GM04503 (cell line): Measurements from ENCODE around the gene SLC41A3.
"Not testable (repeated sequence)": the region's sequence is repeated elsewhere in the genome, so short reads cannot be mapped to it uniquely, and the experiment has no call there.

Experiments
- DNase-seq: peaks from one replicate; pipeline ENCODE4 v3.0.0-alpha.2; 2012; ENCODE audit warnings: low read depth

The SLC41A3 gene

DNA sequence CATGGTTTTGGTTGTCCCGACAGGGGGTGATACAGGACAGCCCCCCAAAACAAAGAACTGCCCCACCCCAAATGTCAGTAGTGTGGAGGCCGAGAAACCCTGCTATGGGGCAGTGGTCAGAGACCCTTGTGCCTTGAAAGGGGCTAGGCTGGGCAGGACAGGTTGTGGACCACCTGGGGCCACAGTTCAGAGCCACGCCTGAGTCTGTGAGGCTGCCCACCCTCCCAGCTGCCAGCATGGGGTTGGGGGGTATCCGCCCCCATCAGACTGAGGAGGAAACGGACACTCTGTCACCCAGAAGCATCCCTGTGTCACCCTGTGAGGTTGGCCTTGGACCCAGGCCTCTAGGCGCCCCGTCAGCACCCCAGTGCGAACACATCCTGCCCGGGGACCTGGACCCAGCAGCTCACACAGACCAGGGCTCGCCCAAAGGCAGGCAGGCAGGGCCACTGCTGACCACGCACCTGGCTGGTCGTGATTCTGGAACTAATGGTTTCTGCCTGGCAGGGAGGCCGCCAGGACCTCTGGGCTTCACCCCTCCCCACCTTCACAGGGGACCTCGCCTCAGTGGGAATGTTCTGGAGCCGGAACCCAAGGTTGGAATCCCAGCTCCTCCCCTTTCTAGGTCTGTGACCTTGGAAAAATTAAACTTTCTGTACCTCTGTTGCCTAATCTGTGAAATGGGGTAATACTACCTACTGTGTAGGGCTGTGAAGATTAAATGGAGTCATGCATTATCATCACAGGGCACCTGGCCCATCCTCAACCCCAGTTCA, 1.4 kb downstream of the SLC41A3 start:
- DNase-seq: no peak

DNA sequence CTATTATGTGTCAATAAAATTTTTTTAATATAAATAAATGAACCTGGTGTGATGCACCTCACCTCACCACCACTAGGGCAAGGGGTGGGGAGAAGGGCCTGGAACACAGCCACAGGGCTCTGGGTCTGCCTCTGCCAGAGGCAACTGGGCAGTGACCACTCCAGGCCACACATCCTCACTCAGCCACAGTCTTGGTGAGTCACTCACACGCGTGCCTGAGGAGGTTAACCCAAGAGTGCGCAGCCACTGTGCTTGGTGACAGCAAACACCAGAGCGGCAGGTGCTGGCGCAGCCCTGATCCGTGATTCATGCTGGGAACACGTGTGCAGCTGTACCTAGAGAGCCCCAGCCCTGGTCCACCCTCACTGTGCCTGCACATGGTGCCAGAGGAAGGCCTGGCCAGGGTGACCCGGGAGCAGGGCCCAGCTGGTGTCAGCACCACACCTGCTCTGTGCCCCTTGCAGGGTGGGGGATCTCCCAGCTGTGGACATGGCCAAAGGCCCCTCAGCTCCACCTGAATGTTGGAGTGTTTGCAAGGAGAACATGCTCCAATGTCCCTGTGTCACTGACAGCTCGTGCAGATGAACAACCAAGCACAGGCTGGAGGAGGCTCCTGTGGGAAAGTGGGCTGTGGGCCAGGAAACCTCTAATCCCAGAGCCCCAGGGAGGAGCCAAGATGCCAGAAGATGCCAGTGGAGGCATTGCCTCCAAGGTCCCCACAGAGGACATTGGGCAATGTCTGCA, 2.1 kb downstream of the SLC41A3 start:
- DNase-seq: no peak

DNA sequence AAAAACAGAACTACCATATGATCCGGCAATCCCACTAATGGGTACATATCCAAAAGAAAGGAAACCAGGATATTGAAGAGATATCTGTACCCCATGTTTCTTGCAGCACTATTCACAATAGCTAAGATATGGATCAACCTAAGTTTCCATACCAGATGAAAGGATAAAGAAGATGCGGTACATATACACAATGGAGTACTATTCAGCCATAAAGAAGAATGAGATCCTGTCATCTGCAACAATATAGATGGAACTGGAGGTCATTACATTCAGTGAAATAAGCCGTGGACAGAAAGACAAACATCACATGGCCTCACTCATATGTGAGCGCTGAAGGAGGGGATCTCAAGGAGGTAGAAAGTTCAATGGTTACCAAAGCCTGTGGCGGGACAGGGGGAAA, 3.0 kb downstream of the SLC41A3 start:
- DNase-seq: no peak

DNA sequence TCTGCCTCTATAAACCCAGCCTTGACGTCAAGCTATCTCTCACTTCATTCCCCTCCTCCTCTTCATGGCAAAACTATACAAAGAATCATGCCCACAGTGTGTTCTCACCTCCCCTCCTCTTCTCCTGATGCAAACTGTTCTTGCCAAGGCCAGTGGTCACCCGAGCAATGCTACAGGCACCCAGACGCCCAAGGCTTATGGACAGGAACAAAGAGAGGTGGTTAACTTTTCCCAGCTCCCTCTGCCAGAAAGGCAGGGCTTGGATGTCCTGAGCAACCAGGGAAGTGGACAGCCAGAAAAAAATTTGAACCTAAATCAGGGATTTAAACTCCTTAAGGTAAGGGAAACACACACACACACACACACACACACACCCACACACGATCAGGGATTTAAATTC, 5.1 kb downstream of the SLC41A3 start:
- DNase-seq: no peak

DNA sequence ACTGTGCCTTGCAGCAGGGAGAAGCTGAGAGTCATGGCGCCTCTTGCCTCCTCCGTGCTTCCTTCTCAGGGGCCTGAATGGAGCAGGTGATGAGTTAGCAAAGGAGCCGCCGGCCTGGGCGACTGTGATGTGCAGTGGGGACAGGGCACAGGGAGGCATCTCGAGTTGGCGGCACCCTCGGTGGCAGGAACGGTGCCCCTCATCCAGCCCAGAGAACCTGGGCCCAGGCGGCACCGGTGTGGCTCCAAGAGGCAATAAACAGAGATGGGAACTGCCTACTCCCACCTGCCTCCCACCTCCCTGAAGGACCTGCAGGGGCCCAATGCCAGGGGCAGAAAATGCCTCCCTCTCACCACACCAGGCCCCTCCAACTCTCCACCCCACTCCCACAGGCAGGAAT, 6.2 kb downstream of the SLC41A3 start:
- DNase-seq: no peak

DNA sequence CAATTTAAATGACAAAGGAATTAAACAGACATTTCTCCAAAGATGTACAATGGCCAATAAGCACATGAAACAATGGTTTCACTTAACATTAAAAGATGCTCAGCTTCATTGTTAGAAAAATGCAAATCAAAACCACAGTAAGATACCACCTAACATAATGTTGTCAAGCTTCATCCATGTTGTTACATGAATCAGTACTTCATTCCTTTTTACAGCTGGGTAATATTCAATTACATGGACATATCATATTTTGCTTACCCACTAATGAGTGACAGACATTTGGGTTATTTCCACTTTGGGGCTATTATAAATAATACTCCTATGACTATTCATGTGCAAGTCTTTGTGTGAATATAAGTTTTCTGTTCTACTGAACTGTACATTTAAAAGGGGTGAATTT, 7.8 kb downstream of the SLC41A3 start:
- DNase-seq: no peak

DNA sequence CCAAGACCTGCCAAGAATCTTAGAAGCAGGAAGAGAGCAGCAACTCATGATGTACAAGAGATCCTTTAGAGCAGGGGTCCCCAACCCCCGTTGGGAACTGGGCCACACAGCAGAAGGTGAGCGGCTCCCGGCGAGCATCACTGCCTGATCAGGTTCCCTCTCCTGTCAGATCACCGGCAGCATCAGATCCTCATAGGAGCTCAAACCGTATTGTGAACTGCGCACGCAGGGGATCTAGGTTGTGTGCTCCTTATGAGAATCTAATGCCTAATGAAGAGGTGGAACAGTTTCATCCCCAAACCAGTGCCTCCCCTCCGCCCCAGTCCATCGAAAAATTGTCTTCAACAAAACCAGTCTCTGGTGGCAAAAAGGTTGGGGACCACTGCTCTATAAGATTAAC, 13.8 kb downstream of the SLC41A3 start:
- no peak for DNase-seq

DNA sequence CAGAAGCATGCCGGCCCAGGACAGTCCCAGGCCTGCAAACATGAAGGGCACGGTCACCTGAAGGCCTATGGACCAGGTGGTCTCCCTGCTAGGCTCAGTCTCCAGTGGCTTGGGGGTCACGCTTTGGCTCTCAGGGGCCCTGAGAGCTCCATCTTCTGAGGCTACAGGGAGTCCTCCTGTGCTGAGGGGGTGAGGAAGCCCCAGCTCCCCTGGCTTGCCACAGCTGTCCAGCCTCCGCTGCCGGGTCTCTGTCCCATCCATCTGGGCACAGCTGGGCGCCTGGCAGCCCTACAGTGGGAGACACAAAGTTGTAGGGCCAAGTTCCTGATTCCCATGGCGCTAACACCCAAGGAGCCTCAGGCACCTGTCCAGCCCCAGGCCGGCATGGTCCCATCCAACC, 16.0 kb downstream of the SLC41A3 start:
- no peak for DNase-seq

DNA sequence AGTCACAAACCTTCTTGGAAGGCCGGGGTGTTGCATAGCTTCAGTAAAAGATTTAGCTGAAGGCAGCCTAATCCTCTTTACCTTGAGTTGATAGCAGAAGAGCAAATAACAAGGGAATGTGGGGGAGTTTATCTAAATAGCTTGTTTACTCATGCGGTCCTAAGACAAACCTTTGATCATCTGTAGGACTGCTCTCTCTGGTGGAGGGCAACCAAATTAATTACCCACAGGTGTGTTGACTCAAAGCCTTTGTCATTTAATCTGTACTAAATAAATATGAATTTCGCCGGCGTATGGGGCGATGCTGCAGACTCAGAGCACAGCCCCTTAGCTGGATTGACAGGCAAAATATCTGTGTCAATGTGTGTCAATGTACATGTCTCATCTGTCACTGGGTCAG, 17.2 kb downstream of the SLC41A3 start:
- not testable (repeated sequence) for DNase-seq

DNA sequence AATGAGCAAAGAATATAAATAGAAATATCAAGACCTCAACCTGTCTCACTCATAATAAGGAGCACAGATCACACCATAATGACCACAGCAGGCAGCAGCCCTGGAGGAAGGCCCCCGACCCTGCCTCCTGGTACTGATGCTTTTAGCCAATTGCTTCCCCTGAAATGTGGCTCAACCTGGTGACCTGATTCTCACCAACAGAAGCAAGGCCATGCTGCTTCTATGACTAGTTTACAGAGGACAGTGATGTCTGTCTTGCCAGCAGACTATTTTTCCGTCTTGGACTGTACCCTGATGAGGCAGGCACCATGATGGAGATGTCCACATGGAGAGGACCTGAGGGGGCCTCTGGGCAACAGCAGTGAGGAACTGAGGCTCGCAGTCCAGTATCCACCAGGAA, 18.0 kb downstream of the SLC41A3 start:
- DNase-seq: no peak

DNA sequence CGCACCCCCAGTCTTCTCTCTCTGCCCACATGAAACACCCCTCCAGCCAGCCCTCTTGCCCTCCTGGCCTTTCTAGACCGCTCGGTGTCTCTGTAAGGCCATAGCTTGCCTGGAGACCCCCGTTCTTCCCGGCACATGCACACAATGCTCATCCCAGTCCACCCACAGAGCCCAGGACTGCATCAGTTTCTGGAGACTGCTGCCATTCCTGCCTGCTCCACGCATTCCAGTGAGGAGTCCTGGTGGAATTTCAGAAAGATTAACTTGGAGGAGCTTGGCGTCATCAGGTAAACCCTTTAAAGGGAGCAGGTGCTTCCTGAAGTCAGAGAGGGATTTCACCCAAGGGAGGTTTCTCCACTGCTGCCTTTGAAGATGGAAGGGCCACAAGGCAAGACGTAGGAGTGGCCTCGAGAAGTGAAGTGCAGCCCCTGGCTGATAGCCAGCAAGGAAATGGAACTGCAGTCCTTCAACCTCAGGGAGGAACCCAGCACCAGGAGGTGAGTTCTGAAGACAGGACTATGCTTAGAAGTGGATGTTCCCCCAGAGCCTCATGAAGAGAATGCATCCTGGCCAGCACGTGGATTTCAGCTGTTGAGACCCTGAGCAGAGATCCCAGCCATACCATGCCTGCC, 19.2 kb downstream of the SLC41A3 start:
- DNase-seq: no peak

DNA sequence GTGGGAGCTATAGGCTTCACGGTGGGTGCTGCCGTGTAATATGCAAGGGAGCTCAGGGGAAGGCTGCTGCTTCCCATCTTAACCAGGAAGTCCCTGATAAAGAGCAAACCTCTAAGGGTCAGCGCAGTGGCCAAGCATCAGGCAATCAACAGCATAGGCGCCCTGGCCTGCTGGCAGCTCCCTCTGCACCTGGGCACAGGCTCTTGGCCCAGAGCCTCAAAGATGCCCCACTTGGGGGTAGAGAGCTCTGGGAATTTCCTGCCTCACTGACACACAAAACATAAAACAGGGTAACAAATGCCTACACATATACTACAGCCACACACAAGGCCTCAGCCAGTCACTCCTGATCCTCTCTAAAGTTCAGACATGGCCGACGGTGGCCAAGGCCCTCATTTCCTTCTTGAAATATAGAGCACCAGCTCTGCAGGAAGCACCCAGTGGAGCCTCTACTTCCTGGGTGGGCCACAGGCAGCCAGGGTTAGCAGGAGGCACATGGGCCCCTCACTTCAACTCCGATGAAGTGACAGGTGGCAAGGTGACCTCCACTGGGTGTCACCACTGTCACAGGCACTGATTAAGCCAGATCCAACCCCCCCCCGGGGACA, 20.5 kb downstream of the SLC41A3 start:
- no peak for DNase-seq

DNA sequence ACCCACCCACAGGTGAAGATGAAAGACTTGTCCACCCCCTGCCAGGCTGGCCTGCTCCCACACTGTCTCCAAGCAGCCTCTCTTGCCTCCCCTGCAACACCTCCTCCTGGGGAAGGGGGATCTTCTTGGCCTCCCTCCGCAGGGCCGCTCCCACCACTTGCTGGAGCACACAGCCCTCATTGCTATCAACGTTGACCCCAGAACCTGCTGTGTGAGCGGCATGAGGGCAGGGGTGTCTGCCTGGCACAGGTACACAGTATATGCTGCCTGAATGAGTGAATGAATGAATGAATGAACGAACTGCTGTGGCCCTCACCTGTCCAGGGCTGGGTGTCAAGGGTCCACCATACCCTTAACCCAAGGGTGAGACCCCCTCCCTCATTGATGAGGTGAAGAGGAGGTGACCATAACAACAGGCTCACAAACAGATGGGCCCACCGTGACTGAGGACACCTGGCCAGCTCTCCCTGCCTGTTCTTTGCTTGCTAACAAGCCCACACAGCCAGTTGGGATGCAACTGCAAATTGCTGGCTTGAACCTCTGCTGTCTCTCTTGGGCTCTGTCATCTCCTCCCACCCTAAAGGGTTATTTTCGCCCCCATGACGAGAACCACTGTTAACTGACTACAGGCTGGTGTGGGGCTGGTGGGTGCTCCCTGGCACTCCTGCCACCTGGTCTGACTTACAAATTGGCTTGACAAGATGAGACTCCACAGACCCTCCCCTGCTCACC, 22.5 kb downstream of the SLC41A3 start:
- DNase-seq: no peak

DNA sequence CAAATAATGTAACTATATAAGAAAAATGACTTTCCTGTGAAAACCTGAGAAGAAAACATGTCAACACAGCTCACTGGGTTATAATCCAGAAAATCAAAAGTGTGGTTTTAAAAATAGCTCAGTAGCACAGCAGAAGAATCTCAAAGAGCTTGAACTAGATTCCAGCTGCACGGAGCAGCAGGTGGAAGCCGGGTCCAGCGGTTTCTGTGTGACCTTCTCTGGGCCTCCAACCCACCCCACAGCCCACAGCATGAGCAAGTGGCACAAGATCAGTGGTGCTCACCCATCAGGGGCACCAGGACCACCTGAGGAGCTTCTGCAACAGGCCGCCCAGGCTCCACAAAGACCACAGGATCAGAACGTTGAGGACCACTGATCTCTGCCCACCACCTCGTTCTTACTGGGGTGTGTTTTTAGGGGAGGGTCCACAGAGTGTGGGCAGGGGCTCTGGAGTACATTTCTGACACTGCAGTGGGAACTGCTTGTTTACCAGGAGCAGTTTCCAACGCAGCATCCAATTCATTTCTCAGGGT, 23.2 kb downstream of the SLC41A3 start:
- DNase-seq: no peak

DNA sequence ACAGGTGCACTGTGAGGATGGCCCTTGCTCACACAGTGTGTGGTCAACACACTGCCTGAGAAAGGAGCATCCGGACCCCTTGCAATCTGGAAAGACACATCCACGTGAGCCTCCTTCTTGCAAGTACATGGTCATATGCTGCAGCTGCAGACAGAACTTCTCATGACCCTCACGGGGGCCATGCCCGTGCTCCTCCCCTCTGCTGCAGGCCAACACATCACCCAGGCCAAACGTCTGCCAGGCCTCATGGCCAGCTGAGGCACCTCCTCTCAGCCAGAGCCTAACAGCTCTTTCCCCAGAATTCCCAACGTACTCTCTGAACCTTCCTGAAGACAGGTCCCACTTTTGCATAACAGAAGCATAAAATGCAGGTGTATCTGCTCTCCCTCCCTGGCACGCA, 25.3 kb downstream of the SLC41A3 start:
- no peak for DNase-seq

DNA sequence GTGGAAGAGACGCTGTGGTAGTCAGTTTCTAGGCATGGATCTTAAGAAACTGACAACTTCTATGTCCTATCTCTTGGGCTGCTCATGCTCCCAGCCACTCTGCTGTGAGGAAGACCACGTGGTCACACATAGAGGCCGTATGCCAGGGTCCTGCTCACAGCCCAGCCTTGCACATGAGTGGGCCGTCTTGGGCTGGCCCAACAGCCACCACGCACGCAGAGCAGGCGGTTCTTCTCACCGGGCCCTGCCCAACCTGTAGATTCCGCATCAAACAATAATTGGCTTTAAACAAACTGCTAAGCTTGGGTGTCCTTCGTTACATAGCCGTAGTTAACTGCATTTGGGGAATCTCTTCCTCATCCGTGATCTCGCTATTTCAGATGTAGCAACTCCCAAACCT, 26.0 kb downstream of the SLC41A3 start:
- DNase-seq: no peak

DNA sequence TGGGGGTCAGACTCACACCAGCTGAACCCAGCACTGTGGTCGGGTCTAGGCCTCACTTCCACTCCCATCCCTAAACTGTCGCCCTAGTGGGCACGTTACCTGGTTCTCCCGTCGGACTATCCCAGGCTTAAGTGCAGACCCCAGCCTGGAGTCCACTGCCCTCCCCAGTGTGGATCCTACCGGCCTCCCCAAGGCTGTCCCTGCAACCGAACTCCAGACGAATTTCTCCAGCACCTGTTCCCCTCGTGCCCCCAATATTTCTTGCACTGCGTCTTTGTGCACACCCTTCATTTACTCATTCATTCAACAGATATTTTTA, 26.5 kb downstream of the SLC41A3 start:
- no peak for DNase-seq

DNA sequence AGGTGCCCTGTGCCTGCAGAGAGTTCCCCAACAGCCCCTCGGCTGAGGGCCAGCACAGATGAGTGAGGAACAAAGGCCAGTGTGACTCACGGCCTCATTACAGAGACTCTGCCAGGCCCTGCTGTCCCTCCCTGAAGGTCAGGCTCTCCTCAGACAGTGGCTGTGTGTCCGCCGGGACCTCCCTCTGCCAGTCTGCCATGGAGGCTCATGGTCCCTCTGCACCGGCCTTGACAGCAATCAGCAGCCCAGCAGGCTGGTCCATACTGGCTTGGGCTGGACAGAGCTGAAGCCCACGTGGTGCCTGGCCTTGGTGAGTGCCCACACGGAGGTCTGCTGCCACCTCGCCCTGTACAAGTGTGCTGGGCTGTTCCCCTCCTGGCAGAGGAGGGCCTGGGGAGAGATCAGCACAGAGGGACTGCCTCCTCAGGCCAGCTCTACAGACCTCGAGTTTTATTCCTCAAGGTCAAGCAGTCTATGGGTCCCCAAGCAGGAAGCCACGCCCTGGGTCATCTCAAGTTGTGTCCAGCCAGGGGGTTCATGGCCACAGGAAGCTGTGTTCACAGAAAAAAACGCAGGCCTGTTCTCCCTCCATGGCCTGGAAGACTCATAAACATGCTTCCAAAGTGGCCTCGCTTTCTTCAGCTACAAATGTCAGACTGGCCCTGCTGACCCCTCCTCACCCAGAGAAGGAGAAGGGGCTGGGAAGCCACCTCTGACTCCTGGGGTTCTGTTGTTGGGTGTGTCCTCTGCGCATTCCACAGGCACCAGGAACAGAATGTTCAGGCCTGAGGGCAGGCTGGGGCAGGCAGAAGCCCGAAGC, 27.0 kb downstream of the SLC41A3 start:
- DNase-seq: no peak

DNA sequence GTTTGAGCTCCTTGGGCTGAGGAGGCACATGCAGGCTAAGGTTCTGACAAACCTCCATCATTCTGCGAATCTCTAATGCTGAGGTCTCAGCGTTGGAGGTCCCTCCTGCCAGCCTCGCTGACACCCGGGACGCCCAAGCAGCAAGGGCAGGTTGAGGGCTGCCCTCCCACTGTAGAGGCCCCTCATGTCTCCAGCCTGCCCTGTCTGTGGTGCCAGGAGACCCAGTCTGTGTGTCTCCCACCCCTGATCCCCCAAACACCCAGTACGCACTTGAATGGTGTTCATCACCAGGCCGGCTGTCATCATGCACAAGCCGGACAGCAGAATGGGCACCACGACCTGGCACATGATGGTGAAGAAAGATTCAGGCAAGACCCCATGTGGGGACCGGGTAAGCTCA, 27.8 kb downstream of the SLC41A3 start:
- DNase-seq: no peak

DNA sequence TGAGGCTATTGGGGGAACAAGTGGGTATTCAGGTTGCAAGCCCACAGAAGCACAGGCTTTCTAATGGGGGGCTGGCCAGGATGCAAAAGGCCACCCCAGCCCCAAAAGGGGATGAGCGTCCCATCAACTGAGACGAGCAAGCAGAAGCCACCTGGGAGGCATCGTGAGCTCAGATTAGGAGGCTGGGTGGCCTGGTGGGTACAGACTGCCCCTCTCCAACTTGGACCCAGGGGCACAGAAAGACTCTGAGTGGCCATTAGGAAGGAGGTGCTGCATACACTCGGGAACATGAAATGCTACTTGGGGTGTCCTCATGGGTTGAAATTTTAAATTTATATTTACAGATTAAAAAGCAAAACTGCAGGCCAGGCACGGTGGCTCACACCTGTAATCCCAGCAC, 29.1 kb downstream of the SLC41A3 start:
- DNase-seq: no peak

DNA sequence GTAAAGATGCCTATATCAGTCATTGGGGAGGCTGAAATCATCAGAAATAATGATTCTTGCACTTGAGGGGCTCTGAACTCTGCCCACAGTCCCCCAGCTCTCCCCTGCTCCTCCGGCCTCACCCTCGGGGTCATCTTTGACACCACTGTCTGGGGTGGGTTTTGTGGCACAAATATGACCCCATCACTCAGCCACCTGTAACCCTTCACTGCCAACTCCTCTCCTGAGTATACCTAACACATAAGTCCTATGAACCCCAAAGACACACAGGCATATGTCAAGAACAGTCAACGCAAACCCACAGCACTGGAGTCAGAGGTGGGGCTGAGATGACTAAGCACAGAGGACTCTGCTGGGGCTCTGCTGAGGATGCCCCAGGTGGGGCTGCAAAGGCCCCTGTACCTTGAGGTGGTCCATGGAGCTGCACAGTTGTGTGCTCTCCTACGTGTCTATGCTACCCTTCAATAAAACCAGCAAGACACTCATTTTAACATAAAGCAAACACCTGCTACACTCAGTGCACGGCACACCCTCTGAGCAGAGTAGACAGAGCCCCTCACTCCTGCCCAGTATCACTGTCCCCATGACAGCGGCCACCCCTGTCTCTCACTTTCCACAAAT, 29.9 kb downstream of the SLC41A3 start:
- no peak for DNase-seq
